H9 (cell line): ENCODE measurements around the gene B4GALNT4. TPM values are rescaled to one million over a fixed set of nuclear protein-coding genes. Genes with fewer than 3 reads are reported as not detected.

Experiments
- DNase-seq: peaks from one replicate; pipeline ENCODE4 v3.0.0-alpha.2; 2017
- H2AFZ ChIP-seq: one replicate; pipeline ENCODE4 v1.6.1; 2013; ENCODE audit warnings: mild to moderate bottlenecking, low read length, control low read depth, moderate library complexity
- H2AK5ac ChIP-seq: 2 replicates; pipeline ENCODE4 v1.6.1; 2013; ENCODE audit warnings: low read length, control low read depth, mixed read lengths; ENCODE audit not compliant: insufficient read length
- H2BK120ac ChIP-seq: one replicate; pipeline ENCODE4 v1.6.1; 2013; ENCODE audit warnings: low read depth, mild to moderate bottlenecking, low read length, control low read depth, inconsistent platforms; ENCODE audit not compliant: poor library complexity, severe bottlenecking
- H2BK12ac ChIP-seq: 2 replicates; pipeline ENCODE4 v1.6.1; 2013; ENCODE audit warnings: low read length, control low read depth, mixed read lengths, low read depth; ENCODE audit not compliant: insufficient read length
- H2BK15ac ChIP-seq: 2 replicates; pipeline ENCODE4 v1.6.1; 2013; ENCODE audit warnings: low read depth, low read length, control low read depth
- H2BK20ac ChIP-seq: one replicate; pipeline ENCODE4 v1.6.1; 2013; ENCODE audit warnings: low read depth, mild to moderate bottlenecking, low read length, control low read depth, inconsistent platforms; ENCODE audit not compliant: poor library complexity, severe bottlenecking
- H2BK5ac ChIP-seq: 2 replicates; pipeline ENCODE4 v1.6.1; 2013; ENCODE audit warnings: low read length, control low read depth, mixed read lengths; ENCODE audit not compliant: insufficient read length
- H3K14ac ChIP-seq: 2 replicates; pipeline ENCODE4 v1.6.1; 2013; ENCODE audit warnings: low read length, control low read depth; ENCODE audit not compliant: insufficient read depth
- H3K18ac ChIP-seq: 2 replicates; pipeline ENCODE4 v1.6.1; 2013; ENCODE audit warnings: low read depth, mild to moderate bottlenecking, mixed read lengths, low read length, control low read depth; ENCODE audit not compliant: insufficient read length
- H3K23ac ChIP-seq: 2 replicates; pipeline ENCODE4 v1.6.1; 2013; ENCODE audit warnings: low read length, control low read depth, mixed read lengths, low read depth; ENCODE audit not compliant: insufficient read length
- H3K23me2 ChIP-seq: 2 replicates; pipeline ENCODE4 v1.6.1; 2013; ENCODE audit warnings: low read depth, mild to moderate bottlenecking, mixed read lengths, low read length, control low read depth; ENCODE audit not compliant: insufficient read length, poor library complexity, severe bottlenecking
- H3K27ac ChIP-seq: 2 replicates; pipeline ENCODE4 v1.5.1; 2013; ENCODE audit warnings: low read length, control low read depth, mixed read lengths, low read depth; ENCODE audit not compliant: insufficient read length
- H3K27me3 ChIP-seq: 2 replicates; pipeline ENCODE4 v1.6.1; 2013; ENCODE audit warnings: low read length, control low read depth, inconsistent platforms; ENCODE audit not compliant: insufficient read depth
- H3K4ac ChIP-seq: 2 replicates; pipeline ENCODE4 v1.6.1; 2013; ENCODE audit warnings: low read depth, mild to moderate bottlenecking, control low read depth, inconsistent platforms, low read length, moderate library complexity
- H3K4me1 ChIP-seq: 2 replicates; pipeline ENCODE4 v1.6.1; 2013; ENCODE audit warnings: low read length, control low read depth, inconsistent platforms; ENCODE audit not compliant: insufficient read depth
- H3K4me2 ChIP-seq: 2 replicates; pipeline ENCODE4 v1.6.1; 2013; ENCODE audit warnings: low read length, control low read depth, mixed read lengths; ENCODE audit not compliant: insufficient read length, insufficient read depth
- H3K56ac ChIP-seq: 2 replicates; pipeline ENCODE4 v1.6.1; 2013; ENCODE audit warnings: low read depth, mild to moderate bottlenecking, mixed read lengths, low read length, control low read depth; ENCODE audit not compliant: insufficient read length
- H3K79me1 ChIP-seq: 2 replicates; pipeline ENCODE4 v1.6.1; 2013; ENCODE audit warnings: low read depth, mild to moderate bottlenecking, moderate library complexity, low read length, control low read depth, inconsistent platforms; ENCODE audit not compliant: insufficient read depth, poor library complexity, severe bottlenecking
- H3K79me2 ChIP-seq: 2 replicates; pipeline ENCODE4 v1.6.1; 2013; ENCODE audit warnings: low read length, control low read depth, inconsistent platforms; ENCODE audit not compliant: insufficient read depth
- H3K9ac ChIP-seq: 2 replicates; pipeline ENCODE4 v1.6.1; 2013; ENCODE audit warnings: low read length, control low read depth, mixed read lengths; ENCODE audit not compliant: insufficient read length; ENCODE audit errors: extremely low read depth
- H3K9me3 ChIP-seq: one replicate; pipeline ENCODE4 v1.6.1; 2013; ENCODE audit warnings: low read depth, low read length, inconsistent platforms; ENCODE audit not compliant: control insufficient read depth
- H3T11ph ChIP-seq: one replicate; pipeline ENCODE4 v1.6.1; 2013; ENCODE audit warnings: mild to moderate bottlenecking, low read length, control low read depth, inconsistent platforms
- H4K20me1 ChIP-seq: one replicate; pipeline ENCODE4 v1.6.1; 2013; ENCODE audit not compliant: control insufficient read depth, insufficient read length, insufficient read depth
- H4K5ac ChIP-seq: 2 replicates; pipeline ENCODE4 v1.6.1; 2013; ENCODE audit warnings: low read depth, mild to moderate bottlenecking, mixed read lengths, low read length, control low read depth; ENCODE audit not compliant: insufficient read length
- H4K8ac ChIP-seq: replicated peaks from 2 replicates; pipeline ENCODE4 v1.6.1; 2013; ENCODE audit warnings: low read length, control low read depth, mixed read lengths, low read depth; ENCODE audit not compliant: insufficient read length
- H4K91ac ChIP-seq: 2 replicates; pipeline ENCODE4 v1.6.1; 2013; ENCODE audit warnings: low read depth, mild to moderate bottlenecking, moderate library complexity, mixed read lengths, low read length, control low read depth; ENCODE audit not compliant: insufficient read length
- H3K27ac Mint-ChIP-seq, 3 experiments: 2 replicates in 2 of 3; 3 replicates in 1 of 3; pipeline ENCODE4 v1.8.0; 2020 to 2021; ENCODE audit warnings: mixed read lengths in 3 of 3, mild to moderate bottlenecking in 1 of 3, moderate library complexity in 1 of 3
- H3K27me3 Mint-ChIP-seq: 2 replicates; pipeline ENCODE4 v1.8.0; 2021; ENCODE audit warnings: low read depth, mild to moderate bottlenecking, moderate library complexity, mixed read lengths
- H3K36me3 Mint-ChIP-seq, 3 experiments: 2 replicates in 2 of 3; 3 replicates in 1 of 3; pipeline ENCODE4 v1.8.0; 2020 to 2021; ENCODE audit warnings: low read depth in 3 of 3, mixed read lengths in 3 of 3; ENCODE audit not compliant: insufficient read depth in 1 of 3
- H3K4me1 Mint-ChIP-seq, 2 experiments: 2 replicates each; pipeline ENCODE4 v1.8.0; 2020; ENCODE audit warnings: mixed read lengths in 2 of 2
- H3K4me3 Mint-ChIP-seq, 2 experiments: 2 replicates in 1 of 2; 3 replicates in 1 of 2; pipeline ENCODE4 v1.8.0; 2020 to 2021; ENCODE audit warnings: mild to moderate bottlenecking in 2 of 2, mixed read lengths in 2 of 2, moderate library complexity in 1 of 2
- H3K9me3 Mint-ChIP-seq, 2 experiments: 2 replicates in 1 of 2; 3 replicates in 1 of 2; pipeline ENCODE4 v1.8.0; 2020; ENCODE audit warnings: mild to moderate bottlenecking in 2 of 2, mixed read lengths in 2 of 2, moderate library complexity in 1 of 2
- WGBS: extraction: QIAGEN DNeasy Blood & Tissue Kit; methylation state at CpG from one replicate; pipeline ENCODE4 v1.1.7; 2013; ENCODE audit warnings: missing lambda C conversion rate, low lambda C conversion rate, mixed read lengths; ENCODE audit not compliant: insufficient read length; ENCODE audit errors: extremely low coverage; 5-methylcytosine and 5-hydroxymethylcytosine counted together
- total RNA-seq: library from RNA; stranded (reverse); gene quantifications from 2 replicates; pipeline ENCODE4 v1.2.1, GENCODE V29; 2021
- TF ChIP-seq, protein P1 (sequence below): fragments of 200-600 bp; sonication (generic); conservative IDR thresholded peaks from 3 replicates; pipeline ENCODE4 v1.8.0; 2021; ENCODE audit warnings: antibody characterized with exemption, mild to moderate bottlenecking

B4GALNT4 gene
- total RNA-seq, 1 experiment from 2014 or later, result 105 TPM

DNA sequence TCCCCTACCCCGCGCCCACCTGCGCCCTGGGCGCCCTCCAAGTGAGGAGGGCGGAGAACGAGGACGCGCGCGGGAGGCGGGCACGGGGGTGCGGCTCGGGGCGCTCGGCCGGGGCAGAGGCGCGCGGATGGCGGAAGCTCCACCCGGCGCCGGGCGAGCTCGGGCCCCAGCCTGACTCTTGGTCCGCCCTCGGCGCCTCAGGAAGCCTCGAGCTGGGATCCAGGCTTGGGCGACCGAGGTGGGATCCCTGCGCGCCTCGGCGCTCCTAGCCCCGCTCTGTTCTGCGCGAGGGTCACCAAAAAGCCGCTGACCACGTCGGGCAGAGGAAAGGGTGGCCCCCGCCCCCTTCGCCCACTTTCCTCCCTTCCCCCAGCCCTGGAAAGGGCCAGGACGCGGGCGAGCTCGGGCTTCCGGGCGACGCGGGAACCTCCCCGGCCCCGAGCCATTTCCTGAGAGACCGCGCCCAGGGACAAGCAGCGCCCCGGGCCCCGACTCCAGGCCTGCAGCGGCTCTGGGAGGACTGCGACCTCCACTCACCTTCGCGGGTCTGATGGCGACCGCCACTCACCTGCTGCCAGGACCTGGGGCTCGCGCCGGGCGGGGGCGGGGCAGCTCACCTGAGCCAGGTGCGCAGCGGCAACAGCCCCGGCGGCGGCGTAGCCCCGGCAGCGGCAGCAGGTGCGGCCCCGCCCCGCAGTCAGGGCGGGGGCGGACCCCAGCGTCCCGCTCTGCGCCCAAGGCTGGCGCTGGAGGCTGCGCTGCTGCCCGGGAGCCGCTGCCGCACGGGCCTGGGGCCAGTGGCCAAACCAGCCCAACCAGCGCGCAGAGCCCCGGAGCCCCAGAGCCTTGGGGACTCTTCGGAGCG, 47.7 kb downstream of the B4GALNT4 start:
- no peak overlapping the region for H2AFZ ChIP-seq
- no peak overlapping the region for H4K91ac ChIP-seq

More for the DNA sequence above, 47.7 kb downstream of the B4GALNT4 start:
- Histone ChIP-seq H3K4me1 (peaks cover 2% of the 10 kb centered on the region; the same call in 1 of the 2 replicates), H3K27ac (no peak overlapping the region), H3K27me3 (no peaks in the 10 kb centered on the region; the same call in 1 of the 2 replicates), H3K23me2 (peaks cover 10% of the 10 kb centered on the region), H2BK15ac (no peak overlapping the region), H3K79me1 (no peaks in the 10 kb centered on the region), H3K23ac (no peak overlapping the region), H3K9ac (no peak overlapping the region), H3K79me2 (no peaks in the 10 kb centered on the region; the same call in 1 of the 2 replicates), H2BK5ac (no peak overlapping the region), H2BK12ac (no peak overlapping the region), H3K18ac (peak overlapping the region; percentile 69), H2AK5ac (no peak overlapping the region), H3K9me3 (no peaks in the 10 kb centered on the region), H4K8ac (no peak overlapping the region), H3K14ac (peak overlapping the region; percentile 69), H2BK20ac (no peak overlapping the region), H3K56ac (no peak overlapping the region), H3K4me2 (peak overlapping the region; percentile 33), H3K4ac (no peak overlapping the region), H2BK120ac (no peak overlapping the region), H4K20me1 (peaks cover 8% of the 10 kb centered on the region), H3T11ph (no peak overlapping the region), H4K5ac (no peak overlapping the region)
- Mint-ChIP-seq H3K36me3 (no peaks in the 10 kb centered on the region; a peak in 1 of 7 replicates), H3K4me3 (peak overlapping the region; percentile 75 to 79), H3K9me3 (no peaks in the 10 kb centered on the region; a peak in 1 of 5 replicates), H3K4me1 (peaks cover 17 to 26% of the 10 kb centered on the region in 2 experiments), H3K27ac (no peak overlapping the region), H3K27me3 (peaks cover 20% of the 10 kb centered on the region)
- TF ChIP-seq, protein P1, sequence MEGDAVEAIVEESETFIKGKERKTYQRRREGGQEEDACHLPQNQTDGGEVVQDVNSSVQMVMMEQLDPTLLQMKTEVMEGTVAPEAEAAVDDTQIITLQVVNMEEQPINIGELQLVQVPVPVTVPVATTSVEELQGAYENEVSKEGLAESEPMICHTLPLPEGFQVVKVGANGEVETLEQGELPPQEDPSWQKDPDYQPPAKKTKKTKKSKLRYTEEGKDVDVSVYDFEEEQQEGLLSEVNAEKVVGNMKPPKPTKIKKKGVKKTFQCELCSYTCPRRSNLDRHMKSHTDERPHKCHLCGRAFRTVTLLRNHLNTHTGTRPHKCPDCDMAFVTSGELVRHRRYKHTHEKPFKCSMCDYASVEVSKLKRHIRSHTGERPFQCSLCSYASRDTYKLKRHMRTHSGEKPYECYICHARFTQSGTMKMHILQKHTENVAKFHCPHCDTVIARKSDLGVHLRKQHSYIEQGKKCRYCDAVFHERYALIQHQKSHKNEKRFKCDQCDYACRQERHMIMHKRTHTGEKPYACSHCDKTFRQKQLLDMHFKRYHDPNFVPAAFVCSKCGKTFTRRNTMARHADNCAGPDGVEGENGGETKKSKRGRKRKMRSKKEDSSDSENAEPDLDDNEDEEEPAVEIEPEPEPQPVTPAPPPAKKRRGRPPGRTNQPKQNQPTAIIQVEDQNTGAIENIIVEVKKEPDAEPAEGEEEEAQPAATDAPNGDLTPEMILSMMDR, result no peak
- WGBS, result no CpG with 5 or more reads among the region's 97 CpGs
- DNase-seq, result peak; percentile 89
